Renal cortical epithelial cell (primary cell): Measurements from ENCODE around the gene ARMC5. TPM values are rescaled to one million over a fixed set of nuclear protein-coding genes. Genes with fewer than 3 reads are reported as not detected.
A peak's percentile ranks its signal among the peaks of the same experiment; 100 is the strongest.
"Not testable (repeated sequence)": the region's sequence is repeated elsewhere in the genome, so short reads cannot be mapped to it uniquely, and the experiment has no call there.

Experiments
- DNase-seq: peaks from one replicate; pipeline ENCODE4 v3.0.0-alpha.2; 2011; ENCODE audit warnings: low read depth
- total RNA-seq: library from RNA; depleted of rRNA; stranded (reverse); fragments of >200 nt; gene quantifications from 2 replicates; pipeline ENCODE4 v1.2.3, GENCODE V29; 2014

ARMC5 gene
- total RNA-seq, 1 donor from 2014 or later = 8.7 TPM

GRCh38 chr16:31477220-31478216 lies 18.2 kb downstream of the ARMC5 start:
- no peak for DNase-seq

- DNase-seq = no peak
These were observed 19.7 kb downstream of the ARMC5 start for GRCh38 chr16:31478956-31479355.

DNA sequence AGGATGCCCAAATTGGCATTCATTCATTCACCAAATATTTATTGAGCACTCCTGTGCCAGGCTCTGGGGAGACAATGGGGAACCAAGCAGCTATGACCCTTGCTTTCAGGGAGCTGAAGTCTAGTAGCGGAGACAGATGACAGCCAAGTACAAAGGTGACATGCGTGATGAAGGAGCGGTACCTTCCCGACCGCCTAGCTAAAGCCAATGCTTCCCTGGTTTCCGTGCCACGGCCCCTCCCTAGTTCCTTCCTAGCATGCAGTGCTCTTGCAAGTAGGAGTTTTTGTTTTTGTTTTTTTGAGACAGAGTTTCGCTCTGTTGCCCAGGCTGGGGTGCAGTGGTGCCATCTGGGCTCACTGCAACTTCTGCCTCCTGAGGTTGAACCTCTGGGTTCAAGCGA lies 20.4 kb downstream of the ARMC5 start:
- DNase-seq = no peak

GRCh38 chr16:31480851-31481536 lies 21.7 kb downstream of the ARMC5 start:
- no peak for DNase-seq

GRCh38 chr16:31483081-31483480 lies 23.8 kb downstream of the ARMC5 start, which contains the start of gene SLC5A2:
Gene SLC5A2 (plus strand): TSS chr16:31483123. CDS start chr16:31483137, 14 bp downstream.
- no peak for DNase-seq

GRCh38 chr16:31484048-31484447 lies 24.7 kb downstream of the ARMC5 start:
- not testable (repeated sequence) for DNase-seq

- DNase-seq = peak; percentile 91
These were observed 25.3 kb downstream of the ARMC5 start for GRCh38 chr16:31484491-31485171.

- DNase-seq = no peak
These were observed 26.3 kb downstream of the ARMC5 start for GRCh38 chr16:31485571-31485970.

DNA sequence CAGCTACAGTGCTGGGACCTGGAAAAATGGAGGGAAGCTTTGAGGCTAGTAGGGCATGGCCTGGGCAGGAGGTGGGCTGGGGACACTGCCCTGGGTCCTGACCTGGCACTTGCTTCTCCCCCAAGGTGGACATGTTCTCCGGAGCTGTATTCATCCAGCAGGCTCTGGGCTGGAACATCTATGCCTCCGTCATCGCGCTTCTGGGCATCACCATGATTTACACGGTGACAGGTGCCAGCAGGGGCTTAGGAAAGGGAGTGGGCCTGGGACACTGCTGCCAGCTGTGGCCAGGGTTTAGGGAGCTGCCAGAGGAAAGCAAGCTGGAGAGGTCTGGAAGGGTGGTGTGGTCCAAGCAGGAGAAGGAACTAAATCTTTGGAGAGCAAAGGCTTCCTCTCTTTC lies 26.7 kb downstream of the ARMC5 start:
- DNase-seq = no peak

DNA sequence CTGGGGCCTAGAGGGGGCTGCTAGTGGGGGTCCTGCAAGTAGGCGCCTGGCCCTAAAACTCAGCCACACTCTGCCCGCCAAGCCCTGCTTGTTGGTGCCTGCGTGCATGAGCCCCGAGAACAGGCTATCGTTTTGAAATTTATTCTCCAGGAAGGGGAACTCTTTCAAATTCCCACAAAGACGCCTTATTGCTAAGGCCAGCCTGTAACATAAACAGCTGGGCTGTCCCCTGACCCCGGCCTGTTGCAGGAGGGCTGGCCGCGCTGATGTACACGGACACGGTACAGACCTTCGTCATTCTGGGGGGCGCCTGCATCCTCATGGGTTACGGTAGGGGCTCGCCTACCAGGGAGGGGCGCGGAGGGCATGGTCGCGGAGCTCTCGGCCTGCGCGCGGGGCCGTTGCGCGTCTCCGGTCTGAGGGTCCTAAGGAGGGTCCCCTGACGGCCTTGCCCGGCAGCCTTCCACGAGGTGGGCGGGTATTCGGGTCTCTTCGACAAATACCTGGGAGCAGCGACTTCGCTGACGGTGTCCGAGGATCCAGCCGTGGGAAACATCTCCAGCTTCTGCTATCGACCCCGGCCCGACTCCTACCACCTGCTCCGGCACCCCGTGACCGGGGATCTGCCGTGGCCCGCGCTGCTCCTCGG lies 27.9 kb downstream of the ARMC5 start:
- no peak for DNase-seq

DNA sequence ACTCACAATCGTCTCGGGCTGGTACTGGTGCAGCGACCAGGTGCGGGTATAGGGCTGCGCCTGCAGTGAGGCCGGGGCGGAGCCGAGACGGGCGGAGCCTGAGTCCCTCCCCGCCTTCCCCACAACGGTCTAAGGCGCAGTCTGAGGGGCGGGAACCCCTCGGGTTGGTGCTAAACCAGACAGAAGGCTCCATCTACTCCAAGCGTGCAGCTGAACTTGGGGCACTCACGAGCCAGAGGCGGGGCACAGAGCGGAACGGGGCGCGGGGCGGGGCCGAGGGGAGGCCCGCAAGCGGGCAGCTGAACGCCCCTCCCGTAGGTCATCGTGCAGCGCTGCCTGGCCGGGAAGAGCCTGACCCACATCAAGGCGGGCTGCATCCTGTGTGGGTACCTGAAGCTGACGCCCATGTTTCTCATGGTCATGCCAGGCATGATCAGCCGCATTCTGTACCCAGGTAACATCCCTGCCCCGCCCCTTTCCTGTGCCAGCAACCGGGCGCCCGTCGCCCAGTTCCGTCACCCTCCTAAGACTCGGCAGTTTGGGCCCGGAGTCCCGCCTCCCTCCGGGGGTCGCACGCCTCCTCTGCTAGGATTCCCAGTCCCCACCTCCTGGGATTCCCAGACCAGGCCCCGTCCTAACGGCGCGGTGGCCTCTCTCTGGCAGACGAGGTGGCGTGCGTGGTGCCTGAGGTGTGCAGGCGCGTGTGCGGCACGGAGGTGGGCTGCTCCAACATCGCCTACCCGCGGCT lies 28.6 kb downstream of the ARMC5 start:
- no peak for DNase-seq

- DNase-seq = no peak
These were observed 29.4 kb downstream of the ARMC5 start for GRCh38 chr16:31488468-31489297.

DNA sequence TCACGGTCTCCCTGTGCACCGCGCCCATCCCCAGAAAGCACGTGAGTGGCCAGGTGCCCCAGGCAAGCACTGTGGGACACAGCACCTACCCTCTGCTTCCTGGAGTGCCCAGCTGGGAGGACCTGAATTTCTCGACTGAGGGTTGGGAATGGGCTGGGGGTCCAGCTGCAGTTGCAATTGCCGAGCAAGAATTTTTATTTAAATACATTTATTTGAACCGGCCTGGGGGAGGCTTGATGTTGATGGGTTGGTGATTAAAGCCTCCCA lies 29.9 kb downstream of the ARMC5 start:
- no peak for DNase-seq

DNA sequence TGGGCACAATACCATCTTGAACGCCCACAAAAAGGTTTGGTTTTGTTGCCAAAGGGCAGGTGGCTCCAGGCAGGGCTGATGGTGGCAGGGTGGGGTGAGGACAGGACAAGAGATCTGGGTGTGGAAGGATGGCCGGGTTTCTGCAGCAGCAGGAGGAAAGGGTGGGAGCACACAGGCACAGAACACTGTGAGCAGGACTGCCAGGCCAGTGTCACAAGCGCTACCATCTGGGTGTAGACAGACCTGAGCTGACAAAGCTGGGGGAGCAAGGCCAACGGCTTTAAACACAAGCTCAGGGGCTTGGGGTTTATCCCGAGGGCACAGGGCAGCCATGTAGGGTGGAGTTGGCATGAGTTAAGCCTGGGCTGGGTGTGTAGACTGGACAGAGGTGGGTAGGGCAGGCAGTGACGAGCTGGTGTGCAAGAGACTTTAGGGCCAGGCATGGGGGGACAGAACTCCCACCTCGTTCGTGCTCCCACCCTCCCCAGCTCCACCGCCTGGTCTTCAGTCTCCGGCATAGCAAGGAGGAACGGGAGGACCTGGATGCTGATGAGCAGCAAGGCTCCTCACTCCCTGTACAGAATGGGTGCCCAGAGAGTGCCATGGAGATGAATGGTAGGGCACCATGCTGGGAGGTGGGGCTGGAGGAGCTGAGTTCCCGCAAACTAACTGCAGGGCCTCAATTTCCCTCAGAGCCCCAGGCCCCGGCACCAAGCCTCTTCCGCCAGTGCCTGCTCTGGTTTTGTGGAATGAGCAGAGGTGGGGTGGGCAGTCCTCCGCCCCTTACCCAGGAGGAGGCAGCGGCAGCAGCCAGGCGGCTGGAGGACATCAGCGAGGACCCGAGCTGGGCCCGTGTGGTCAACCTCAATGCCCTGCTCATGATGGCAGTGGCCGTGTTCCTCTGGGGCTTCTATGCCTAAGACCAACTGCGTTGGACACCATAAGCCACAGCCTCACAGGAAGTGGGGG lies 30.6 kb downstream of the ARMC5 start:
- no peak for DNase-seq

GRCh38 chr16:31491778-31492418 lies 32.6 kb downstream of the ARMC5 start:
- DNase-seq = no peak

GRCh38 chr16:31493506-31494125 lies 34.3 kb downstream of the ARMC5 start:
- DNase-seq = no peak

GRCh38 chr16:31496670-31497069 lies 37.4 kb downstream of the ARMC5 start:
- no peak for DNase-seq

GRCh38 chr16:31498493-31498892 lies 39.2 kb downstream of the ARMC5 start:
- no peak for DNase-seq
